K562 treated with DMSO at 1 percent for 4 hours (cell line): ENCODE results near the gene ADGRL2. TPM values are rescaled to one million over a fixed set of nuclear protein-coding genes. Genes with fewer than 3 reads are reported as not detected.

Experiments
- total RNA-seq: library from RNA; unstranded; fragments of 300-600 nt; gene quantifications from 2 replicates; pipeline ENCODE4 v1.2.3, GENCODE V29; 2022; ENCODE audit not compliant: insufficient read depth

ADGRL2 gene
- total RNA-seq, result not detected in 2 replicates

GRCh38 chr1:81800695-81801650 is at the start of gene ADGRL2:
ADGRL2 (plus strand) TSS chr1:81800934; CDS start chr1:81836985, 36,051 bp downstream.

